ENCODE results near the gene DERA. TPM values are rescaled to one million over a fixed set of nuclear protein-coding genes. Genes with fewer than 3 reads are reported as not detected.

DERA gene
- total and polyA plus RNA-seq, 9 of the 15 experiments (the other 6 are each of a cell fraction or from before 2014, with no cell fraction given) = 5.5 to 15.5 (median 7.8) TPM

DNA sequence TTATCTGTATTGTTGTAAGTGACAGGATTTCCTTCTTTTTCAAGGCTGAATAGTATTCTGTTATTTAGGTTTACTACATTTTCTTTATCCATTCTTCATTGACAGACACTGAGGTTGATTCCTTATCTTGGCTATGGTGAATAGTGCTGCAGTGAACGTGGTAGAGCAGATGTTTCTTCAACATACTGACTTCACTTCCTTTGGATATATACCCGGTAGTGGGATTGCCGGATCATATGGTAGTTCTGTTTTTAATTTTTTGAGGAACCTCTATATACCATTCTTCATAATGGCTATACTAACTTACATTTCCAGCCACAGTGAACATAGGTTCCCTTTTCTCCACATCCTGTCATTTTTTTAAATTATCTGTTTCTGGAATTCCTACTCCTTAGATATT, 21.8 kb downstream of the DERA start:
- POLR2A ChIA-PET = no interaction called here
- H3K4me2 ChIP-seq (ENCODE audit: insufficient read depth, low read length) = no peak overlapping the region
- 45% methylated on average over 3 of the region's 3 CpGs for WGBS (ENCODE audit: insufficient coverage, low coverage, missing lambda C conversion rate)
- no peak overlapping the region for H3K4me3 ChIP-seq
- H3K9me3 ChIP-seq (replicated peaks; ENCODE audit: control insufficient read depth, insufficient read depth, low read depth, low read length) = no peaks in the 10 kb centered on the region
- no peaks in the 10 kb centered on the region for H3K4me1 ChIP-seq (replicated peaks in 1 of 2; ENCODE audit: control insufficient read depth in 2 of 2, insufficient read depth in 2 of 2, low read length in 2 of 2)
- no peaks in the 10 kb centered on the region for H4K20me1 ChIP-seq (replicated peaks; ENCODE audit: control insufficient read depth, insufficient read depth, low read length)
- FAIRE-seq = no peak
- no peak for DNase-seq (ENCODE audit: extremely low read depth in 1 of 4, low spot score in 3 of 4)
- no peaks in the 10 kb centered on the region for H3K27me3 ChIP-seq (ENCODE audit: control insufficient read depth in 2 of 2, insufficient read depth in 2 of 2, low read length in 2 of 2)
- intact Hi-C loops (cut with micrococcal nuclease) (no loop called here), in situ Hi-C loops (cut with MboI) (no loop called here)
- no peak overlapping the region for H3K27ac ChIP-seq (ENCODE audit: extremely low read depth, low read depth, low read length)
- CTCF ChIA-PET (ENCODE audit: low intra/inter-chr PET ratio) = no interaction called here
- no peaks in the 10 kb centered on the region for H3K79me2 ChIP-seq (ENCODE audit: control insufficient read depth, insufficient read depth, low read length)
- no peaks in the 10 kb centered on the region for H3K9me1 ChIP-seq (ENCODE audit: control insufficient read depth, insufficient read depth, low read length)
- ATAC-seq = no peak
- no peaks in the 10 kb centered on the region for H3K36me3 ChIP-seq (ENCODE audit: control insufficient read depth, insufficient read depth, low read length)
- no TSS peak for BruUV-seq (replicated peaks)
- no peak overlapping the region for H2AFZ ChIP-seq (ENCODE audit: low read depth, low read length)
- H3K9ac ChIP-seq (ENCODE audit: insufficient read depth in 1 of 2, low read depth in 2 of 2, low read length in 2 of 2) = no peak overlapping the region
- TF ChIP-seq CEBPB (tag; IDR thresholded peaks at IDR 0.05) = no peak
- TF ChIP-seq HNRNPH1 (optimal IDR thresholded peaks at IDR 0.05; ENCODE audit: low read depth, low read length) = no peak
- TF ChIP-seq NFYB (IDR thresholded peaks at IDR 0.05; ENCODE audit: extremely low read depth, insufficient read length) = no peak
- no peak for TF ChIP-seq MTA1 (IDR thresholded peaks at IDR 0.05; ENCODE audit: borderline replicate concordance)
- no peak for TF ChIP-seq HMGN3 (IDR thresholded peaks at IDR 0.05; ENCODE audit: borderline replicate concordance, extremely low read depth, insufficient read length, low read depth, low read length)
- TF ChIP-seq MIER1 (IDR thresholded peaks at IDR 0.05; ENCODE audit: low read depth) = no peak
- TF ChIP-seq, protein P1, sequence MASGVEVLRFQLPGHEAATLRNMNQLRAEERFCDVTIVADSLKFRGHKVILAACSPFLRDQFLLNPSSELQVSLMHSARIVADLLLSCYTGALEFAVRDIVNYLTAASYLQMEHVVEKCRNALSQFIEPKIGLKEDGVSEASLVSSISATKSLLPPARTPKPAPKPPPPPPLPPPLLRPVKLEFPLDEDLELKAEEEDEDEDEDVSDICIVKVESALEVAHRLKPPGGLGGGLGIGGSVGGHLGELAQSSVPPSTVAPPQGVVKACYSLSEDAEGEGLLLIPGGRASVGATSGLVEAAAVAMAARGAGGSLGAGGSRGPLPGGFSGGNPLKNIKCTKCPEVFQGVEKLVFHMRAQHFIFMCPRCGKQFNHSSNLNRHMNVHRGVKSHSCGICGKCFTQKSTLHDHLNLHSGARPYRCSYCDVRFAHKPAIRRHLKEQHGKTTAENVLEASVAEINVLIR (CRISPR knock-in tag; IDR thresholded peaks at IDR 0.05) = no peak
- TF ChIP-seq TCF7L2 (IDR thresholded peaks at IDR 0.05; ENCODE audit: low read depth, low read length) = no peak
- TF ChIP-seq NFIX (CRISPR knock-in tag; IDR thresholded peaks at IDR 0.05; ENCODE audit: low read depth) = no peak
- TF ChIP-seq, protein P2, sequence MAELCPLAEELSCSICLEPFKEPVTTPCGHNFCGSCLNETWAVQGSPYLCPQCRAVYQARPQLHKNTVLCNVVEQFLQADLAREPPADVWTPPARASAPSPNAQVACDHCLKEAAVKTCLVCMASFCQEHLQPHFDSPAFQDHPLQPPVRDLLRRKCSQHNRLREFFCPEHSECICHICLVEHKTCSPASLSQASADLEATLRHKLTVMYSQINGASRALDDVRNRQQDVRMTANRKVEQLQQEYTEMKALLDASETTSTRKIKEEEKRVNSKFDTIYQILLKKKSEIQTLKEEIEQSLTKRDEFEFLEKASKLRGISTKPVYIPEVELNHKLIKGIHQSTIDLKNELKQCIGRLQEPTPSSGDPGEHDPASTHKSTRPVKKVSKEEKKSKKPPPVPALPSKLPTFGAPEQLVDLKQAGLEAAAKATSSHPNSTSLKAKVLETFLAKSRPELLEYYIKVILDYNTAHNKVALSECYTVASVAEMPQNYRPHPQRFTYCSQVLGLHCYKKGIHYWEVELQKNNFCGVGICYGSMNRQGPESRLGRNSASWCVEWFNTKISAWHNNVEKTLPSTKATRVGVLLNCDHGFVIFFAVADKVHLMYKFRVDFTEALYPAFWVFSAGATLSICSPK (IDR thresholded peaks at IDR 0.05; ENCODE audit: borderline replicate concordance) = no peak
- TF ChIP-seq FIP1L1 (IDR thresholded peaks at IDR 0.05; ENCODE audit: low read depth, low read length, poor library complexity, severe bottlenecking) = no peak
- no peak for TF ChIP-seq ESRRB (CRISPR knock-in tag; IDR thresholded peaks at IDR 0.05; ENCODE audit: borderline replicate concordance)
- TF ChIP-seq ETV5 (CRISPR knock-in tag; IDR thresholded peaks at IDR 0.05; ENCODE audit: low read depth) = no peak
- TF ChIP-seq SRSF7 (optimal IDR thresholded peaks at IDR 0.05; ENCODE audit: low read depth, low read length) = no peak
- no peak for TF ChIP-seq TGIF2 (CRISPR knock-in tag; IDR thresholded peaks at IDR 0.05)

Data from K562 (cell line).